Mucosa of rectum (tissue), 2 donors: Measurements from ENCODE around the gene SUGP2.

Source experiments
- H3K27ac ChIP-seq, 2 donors: one replicate each; pipeline ENCODE4 v1.7.0; 2013; ENCODE audit warnings: inconsistent platforms in 2 of 2, low read depth in 2 of 2, low read length in 2 of 2
- H3K27me3 ChIP-seq, 2 donors: one replicate each; pipeline ENCODE4 v1.7.0; 2013; ENCODE audit warnings: low read length in 2 of 2; ENCODE audit not compliant: control insufficient read depth in 2 of 2, insufficient read depth in 2 of 2
- H3K36me3 ChIP-seq, 2 donors: one replicate each; pipeline ENCODE4 v1.7.0; 2013; ENCODE audit warnings: low read length in 2 of 2; ENCODE audit not compliant: control insufficient read depth in 2 of 2, insufficient read depth in 2 of 2
- H3K4me1 ChIP-seq, 2 donors: one replicate each; pipeline ENCODE4 v1.7.0; 2013; ENCODE audit warnings: low read length in 2 of 2, mild to moderate bottlenecking in 1 of 2; ENCODE audit not compliant: control insufficient read depth in 2 of 2, insufficient read depth in 2 of 2
- H3K4me3 ChIP-seq, 2 donors: one replicate each; pipeline ENCODE4 v1.7.0; 2013; ENCODE audit warnings: low read length in 2 of 2
- H3K9ac ChIP-seq, 2 donors: one replicate each; pipeline ENCODE4 v1.7.0; 2013; ENCODE audit warnings: low read length in 2 of 2, low read depth in 1 of 2, mild to moderate bottlenecking in 1 of 2
- H3K9me3 ChIP-seq, 2 donors: one replicate each; pipeline ENCODE4 v1.7.0; 2013; ENCODE audit warnings: low read length in 2 of 2; ENCODE audit not compliant: control insufficient read depth in 2 of 2
- donor health status: healthy.
- donor health status: Normal muscosa, but diverticular disease.

SUGP2 gene

GRCh38 chr19:19052921-19053320, 19.6 kb upstream of the SUGP2 start:
- H3K27ac ChIP-seq: no peak overlapping the region
- no peaks in the 10 kb centered on the region for H3K9me3 ChIP-seq
- no peak overlapping the region for H3K9ac ChIP-seq
- no peaks in the 10 kb centered on the region for H3K27me3 ChIP-seq
- no peaks in the 10 kb centered on the region for H3K4me1 ChIP-seq
- H3K4me3 ChIP-seq: no peak overlapping the region
- H3K36me3 ChIP-seq: peaks cover 16 to 47% of the 10 kb centered on the region in 2 donors

GRCh38 chr19:19051478-19052213, 18.3 kb upstream of the SUGP2 start:
- H3K9me3 ChIP-seq: no peaks in the 10 kb centered on the region
- H3K4me1 ChIP-seq: no peaks in the 10 kb centered on the region
- no peak overlapping the region for H3K9ac ChIP-seq
- H3K27me3 ChIP-seq: no peaks in the 10 kb centered on the region
- H3K27ac ChIP-seq: no peak overlapping the region
- peaks cover 12 to 41% of the 10 kb centered on the region in 2 donors for H3K36me3 ChIP-seq
- no peak overlapping the region for H3K4me3 ChIP-seq

GRCh38 chr19:19050731-19051130, 17.4 kb upstream of the SUGP2 start:
- peaks cover 12 to 38% of the 10 kb centered on the region in 2 donors for H3K36me3 ChIP-seq

GRCh38 chr19:19050104-19050503, 16.8 kb upstream of the SUGP2 start:
- H3K4me1 ChIP-seq: no peaks in the 10 kb centered on the region
- H3K27me3 ChIP-seq: no peaks in the 10 kb centered on the region
- no peaks in the 10 kb centered on the region for H3K9me3 ChIP-seq
- H3K4me3 ChIP-seq: no peak overlapping the region
- H3K9ac ChIP-seq: no peak overlapping the region
- no peak overlapping the region for H3K27ac ChIP-seq
- H3K36me3 ChIP-seq: peaks cover 12 to 35% of the 10 kb centered on the region in 2 donors

More at GRCh38 chr19:19050731-19051130, 17.4 kb upstream of the SUGP2 start:
- H3K27ac ChIP-seq: no peak overlapping the region
- H3K27me3 ChIP-seq: no peaks in the 10 kb centered on the region
- no peak overlapping the region for H3K9ac ChIP-seq
- no peaks in the 10 kb centered on the region for H3K4me1 ChIP-seq
- no peaks in the 10 kb centered on the region for H3K9me3 ChIP-seq
- H3K4me3 ChIP-seq: no peak overlapping the region

GRCh38 chr19:19049406-19049805, 16.1 kb upstream of the SUGP2 start:
- Histone ChIP-seq H3K4me1 (no peaks in the 10 kb centered on the region), H3K4me3 (no peak overlapping the region), H3K27me3 (no peaks in the 10 kb centered on the region), H3K36me3 (peaks cover 14 to 32% of the 10 kb centered on the region in 2 donors), H3K27ac (no peak overlapping the region), H3K9me3 (no peaks in the 10 kb centered on the region), H3K9ac (no peak overlapping the region)

GRCh38 chr19:19043881-19044280, 10.6 kb upstream of the SUGP2 start:
- peaks cover 15 to 21% of the 10 kb centered on the region in 2 donors for H3K36me3 ChIP-seq
- no peak overlapping the region for H3K27ac ChIP-seq
- H3K27me3 ChIP-seq: no peaks in the 10 kb centered on the region
- H3K4me1 ChIP-seq: no peaks in the 10 kb centered on the region
- H3K4me3 ChIP-seq: no peak overlapping the region
- no peak overlapping the region for H3K9ac ChIP-seq
- H3K9me3 ChIP-seq: no peaks in the 10 kb centered on the region

- no peaks in the 10 kb centered on the region for H3K4me1 ChIP-seq
- H3K9ac ChIP-seq: no peak overlapping the region
- H3K36me3 ChIP-seq: peaks cover 15 to 21% of the 10 kb centered on the region in 2 donors
- no peak overlapping the region for H3K27ac ChIP-seq
- no peaks in the 10 kb centered on the region for H3K27me3 ChIP-seq
- H3K4me3 ChIP-seq: no peak overlapping the region
- H3K9me3 ChIP-seq: no peaks in the 10 kb centered on the region
These were observed 10.2 kb upstream of the SUGP2 start for GRCh38 chr19:19043481-19043880.

- Histone ChIP-seq H3K27me3 (no peaks in the 10 kb centered on the region), H3K4me3 (no peak overlapping the region), H3K4me1 (no peaks in the 10 kb centered on the region), H3K36me3 (peaks cover 15 to 22% of the 10 kb centered on the region in 2 donors), H3K9ac (no peak overlapping the region), H3K9me3 (no peaks in the 10 kb centered on the region), H3K27ac (no peak overlapping the region)
These were observed 9.5 kb upstream of the SUGP2 start for GRCh38 chr19:19042732-19043280.

GRCh38 chr19:19040417-19040816, 7.1 kb upstream of the SUGP2 start:
- no peak overlapping the region for H3K9ac ChIP-seq
- no peak overlapping the region for H3K4me3 ChIP-seq
- H3K36me3 ChIP-seq: peaks cover 15 to 23% of the 10 kb centered on the region in 2 donors
- H3K4me1 ChIP-seq: no peaks in the 10 kb centered on the region
- H3K27ac ChIP-seq: no peak overlapping the region
- no peaks in the 10 kb centered on the region for H3K27me3 ChIP-seq
- no peaks in the 10 kb centered on the region for H3K9me3 ChIP-seq

GRCh38 chr19:19039901-19040300, 6.6 kb upstream of the SUGP2 start:
- H3K9ac ChIP-seq: no peak overlapping the region
- H3K27me3 ChIP-seq: no peaks in the 10 kb centered on the region
- no peaks in the 10 kb centered on the region for H3K9me3 ChIP-seq
- no peak overlapping the region for H3K27ac ChIP-seq
- H3K4me1 ChIP-seq: no peaks in the 10 kb centered on the region
- H3K36me3 ChIP-seq: peaks cover 15 to 23% of the 10 kb centered on the region in 2 donors
- H3K4me3 ChIP-seq: no peak overlapping the region
